HL-60 (cell line): ENCODE results near the gene RAC3.

Experiments used
- CTCF ChIP-seq: IDR thresholded peaks from one replicate; pipeline ENCODE4 v1.5.1; 2011; ENCODE audit warnings: low read length, control low read depth, inconsistent platforms; ENCODE audit not compliant: insufficient read depth
- GABPA ChIP-seq: IDR thresholded peaks from 2 replicates; pipeline ENCODE4 v1.6.1; 2012; ENCODE audit warnings: low read depth
- POLR2AphosphoS5 ChIP-seq: IDR thresholded peaks from 2 replicates; pipeline ENCODE4 v1.6.1; 2012; ENCODE audit warnings: low read depth
- REST ChIP-seq: IDR thresholded peaks from 2 replicates; pipeline ENCODE4 v1.6.1; 2012; ENCODE audit warnings: low read depth; ENCODE audit not compliant: insufficient replicate concordance

- TF ChIP-seq CTCF: no peak
- TF ChIP-seq POLR2AphosphoS5: no peak
- TF ChIP-seq GABPA: no peak
- TF ChIP-seq REST: no peak
Measured at GRCh38 chr17:82033359-82034085, 2.0 kb downstream of the RAC3 start.
